ENCODE data around the gene LRP3. TPM values are rescaled to one million over a fixed set of nuclear protein-coding genes. Genes with fewer than 3 reads are reported as not detected.
"Not testable (repeated sequence)": the region's sequence is repeated elsewhere in the genome, so short reads cannot be mapped to it uniquely, and the experiment has no call there.

LRP3 gene
- total RNA-seq, 1 donor: 11.2 TPM

DNA sequence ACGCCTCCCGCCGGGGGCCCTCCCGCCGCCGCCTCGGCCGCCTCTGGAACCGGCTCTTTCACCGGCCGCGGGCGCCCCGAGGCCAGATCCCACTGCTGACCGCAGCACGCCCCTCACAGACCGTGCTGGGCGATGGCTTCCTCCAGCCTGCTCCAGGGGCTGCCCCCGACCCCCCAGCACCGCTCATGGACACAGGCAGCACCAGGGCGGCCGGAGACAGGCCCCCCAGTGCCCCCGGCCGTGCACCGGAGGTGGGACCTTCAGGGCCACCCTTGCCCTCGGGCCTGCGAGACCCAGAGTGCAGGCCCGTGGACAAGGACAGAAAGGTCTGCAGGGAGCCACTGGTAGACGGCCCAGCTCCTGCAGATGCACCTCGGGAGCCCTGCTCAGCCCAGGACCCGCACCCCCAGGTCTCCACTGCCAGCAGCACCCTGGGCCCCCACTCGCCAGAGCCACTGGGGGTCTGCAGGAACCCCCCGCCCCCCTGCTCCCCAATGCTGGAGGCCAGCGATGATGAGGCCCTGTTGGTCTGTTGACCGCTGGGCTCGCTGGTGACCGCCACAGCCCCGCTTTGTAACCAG, 13.0 kb downstream of the LRP3 start:
- H3K4me3 ChIP-seq (ENCODE audit: low read depth, low read length): no peak overlapping the region
- TF ChIP-seq, protein P1, sequence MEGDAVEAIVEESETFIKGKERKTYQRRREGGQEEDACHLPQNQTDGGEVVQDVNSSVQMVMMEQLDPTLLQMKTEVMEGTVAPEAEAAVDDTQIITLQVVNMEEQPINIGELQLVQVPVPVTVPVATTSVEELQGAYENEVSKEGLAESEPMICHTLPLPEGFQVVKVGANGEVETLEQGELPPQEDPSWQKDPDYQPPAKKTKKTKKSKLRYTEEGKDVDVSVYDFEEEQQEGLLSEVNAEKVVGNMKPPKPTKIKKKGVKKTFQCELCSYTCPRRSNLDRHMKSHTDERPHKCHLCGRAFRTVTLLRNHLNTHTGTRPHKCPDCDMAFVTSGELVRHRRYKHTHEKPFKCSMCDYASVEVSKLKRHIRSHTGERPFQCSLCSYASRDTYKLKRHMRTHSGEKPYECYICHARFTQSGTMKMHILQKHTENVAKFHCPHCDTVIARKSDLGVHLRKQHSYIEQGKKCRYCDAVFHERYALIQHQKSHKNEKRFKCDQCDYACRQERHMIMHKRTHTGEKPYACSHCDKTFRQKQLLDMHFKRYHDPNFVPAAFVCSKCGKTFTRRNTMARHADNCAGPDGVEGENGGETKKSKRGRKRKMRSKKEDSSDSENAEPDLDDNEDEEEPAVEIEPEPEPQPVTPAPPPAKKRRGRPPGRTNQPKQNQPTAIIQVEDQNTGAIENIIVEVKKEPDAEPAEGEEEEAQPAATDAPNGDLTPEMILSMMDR (IDR thresholded peaks at IDR 0.05; ENCODE audit: insufficient read depth, low read depth, low read length): no peak
- DNase-seq (ENCODE audit: low read depth): no peak

DNA sequence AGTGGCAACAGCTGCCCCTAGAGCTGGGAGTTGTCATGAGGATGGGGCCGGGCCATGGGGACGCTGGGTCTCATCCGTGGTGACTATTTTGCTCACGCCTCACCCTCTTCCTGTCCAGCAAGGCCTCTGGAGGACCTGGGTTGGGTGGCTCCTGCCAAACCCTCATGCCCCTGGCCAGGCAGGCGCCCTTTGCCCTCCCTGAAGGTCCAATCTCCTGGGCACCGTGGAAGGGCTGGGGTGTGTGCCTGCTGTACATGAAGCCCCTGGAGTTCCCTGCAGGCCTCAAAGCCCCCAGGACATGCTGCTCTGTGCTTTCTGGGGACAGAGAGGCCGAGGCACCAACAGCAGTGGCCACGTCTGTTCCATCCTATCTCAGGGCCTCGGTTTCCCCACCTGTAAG, 13.8 kb downstream of the LRP3 start:
- TF ChIP-seq, protein P1 (IDR thresholded peaks at IDR 0.05; ENCODE audit: insufficient read depth, low read depth, low read length): no peak
- DNase-seq (ENCODE audit: low read depth): no peak
- no peak overlapping the region for H3K4me3 ChIP-seq (ENCODE audit: low read depth, low read length)

DNA sequence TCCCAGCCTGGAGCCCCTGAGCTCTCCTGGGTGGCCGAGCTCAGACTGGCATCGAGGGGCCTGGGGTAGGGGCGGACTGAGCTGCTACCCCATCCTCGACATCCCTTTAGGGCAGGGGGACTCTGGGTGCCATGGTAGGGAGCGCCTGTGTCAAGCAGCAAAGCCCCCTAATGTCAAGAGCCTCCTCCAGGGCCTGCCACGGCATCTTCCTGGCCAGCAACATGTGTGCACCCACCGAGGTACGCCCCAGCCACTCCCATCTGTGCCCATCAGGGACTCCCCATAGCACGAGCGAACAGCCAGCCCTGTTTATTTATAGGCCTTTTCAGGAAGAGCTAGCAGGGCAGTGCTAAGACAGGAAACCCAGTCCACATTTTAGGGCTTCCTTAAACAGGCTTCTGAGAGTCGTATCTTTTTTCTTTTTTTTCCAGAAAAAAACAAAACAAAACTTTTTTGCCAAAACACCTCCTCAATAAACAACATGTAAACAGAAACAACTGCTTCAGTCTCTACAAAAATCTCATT, 14.3 kb downstream of the LRP3 start:
- H3K4me3 ChIP-seq (ENCODE audit: low read depth, low read length): no peak overlapping the region
- TF ChIP-seq, protein P1 (IDR thresholded peaks at IDR 0.05; ENCODE audit: insufficient read depth, low read depth, low read length): no peak
- DNase-seq (ENCODE audit: low read depth): no peak

DNA sequence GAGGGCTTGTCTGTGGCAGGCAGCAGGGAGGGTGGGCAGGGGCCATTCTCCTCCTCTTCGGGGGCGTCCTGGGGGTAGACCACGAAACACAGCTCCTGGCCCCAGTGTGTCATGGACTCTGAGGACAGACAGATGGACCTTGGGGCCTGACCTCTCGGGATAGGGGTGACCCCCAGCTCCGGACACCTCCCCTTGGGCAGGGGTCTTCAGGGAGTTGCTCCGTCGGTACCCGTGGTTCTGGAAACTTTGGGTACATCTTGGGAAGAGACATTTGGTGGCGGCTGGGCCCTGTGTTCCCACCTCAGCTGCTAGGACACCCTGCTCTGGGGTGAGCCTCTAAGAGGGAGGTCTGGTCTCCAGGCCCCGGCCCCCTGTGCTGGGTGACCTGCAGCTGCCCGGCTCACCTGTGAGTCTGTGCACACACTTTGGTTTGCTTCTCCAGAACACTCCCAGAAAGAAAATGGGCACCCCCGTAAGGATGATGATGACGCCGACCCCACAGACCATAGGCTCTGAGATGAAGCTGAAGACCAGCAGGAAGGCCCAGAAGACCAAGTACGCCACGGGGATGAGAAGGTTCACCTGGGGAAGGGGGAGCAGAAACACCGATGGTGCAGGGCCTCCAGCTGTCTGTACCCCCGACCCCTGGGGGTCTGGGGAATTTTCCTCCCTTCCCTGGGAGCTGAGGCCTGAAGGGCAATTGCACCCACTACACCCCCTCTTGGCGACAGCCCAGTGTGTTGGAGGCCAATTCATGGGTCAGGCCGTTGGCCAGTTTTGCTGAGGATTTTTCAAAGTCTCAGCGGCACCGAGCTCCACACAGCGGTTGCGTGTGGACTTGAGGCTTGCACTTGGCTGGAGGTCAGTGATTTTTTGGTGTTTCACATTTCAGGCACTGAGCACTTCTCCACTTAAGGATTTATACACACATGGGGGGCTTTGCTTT, 15.0 kb downstream of the LRP3 start:
- no peak overlapping the region for H3K4me3 ChIP-seq (ENCODE audit: low read depth, low read length)
- DNase-seq (ENCODE audit: low read depth): no peak
- TF ChIP-seq, protein P1 (IDR thresholded peaks at IDR 0.05; ENCODE audit: insufficient read depth, low read depth, low read length): no peak

DNA sequence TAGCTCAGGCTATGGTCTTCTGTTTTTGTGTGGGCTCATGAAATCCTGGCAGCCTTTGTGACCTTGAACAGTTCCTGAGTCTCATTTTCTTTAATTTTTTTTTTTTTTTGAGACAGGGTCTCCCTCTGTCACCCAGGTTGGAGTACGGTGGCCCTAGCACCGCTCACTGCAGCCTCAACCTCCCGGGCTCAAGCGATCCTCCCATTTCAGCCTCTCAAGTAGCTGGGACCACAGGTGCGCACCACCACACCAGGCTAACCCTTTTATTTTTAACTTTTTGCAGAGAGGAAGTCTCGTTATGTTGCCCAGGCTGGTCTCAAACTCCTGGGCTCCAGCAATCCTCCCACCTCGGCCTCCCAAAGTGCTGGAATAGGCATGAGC, 15.7 kb downstream of the LRP3 start:
- not testable (repeated sequence) for H3K4me3 ChIP-seq (ENCODE audit: low read depth, low read length); DNase-seq (ENCODE audit: low read depth)

DNA sequence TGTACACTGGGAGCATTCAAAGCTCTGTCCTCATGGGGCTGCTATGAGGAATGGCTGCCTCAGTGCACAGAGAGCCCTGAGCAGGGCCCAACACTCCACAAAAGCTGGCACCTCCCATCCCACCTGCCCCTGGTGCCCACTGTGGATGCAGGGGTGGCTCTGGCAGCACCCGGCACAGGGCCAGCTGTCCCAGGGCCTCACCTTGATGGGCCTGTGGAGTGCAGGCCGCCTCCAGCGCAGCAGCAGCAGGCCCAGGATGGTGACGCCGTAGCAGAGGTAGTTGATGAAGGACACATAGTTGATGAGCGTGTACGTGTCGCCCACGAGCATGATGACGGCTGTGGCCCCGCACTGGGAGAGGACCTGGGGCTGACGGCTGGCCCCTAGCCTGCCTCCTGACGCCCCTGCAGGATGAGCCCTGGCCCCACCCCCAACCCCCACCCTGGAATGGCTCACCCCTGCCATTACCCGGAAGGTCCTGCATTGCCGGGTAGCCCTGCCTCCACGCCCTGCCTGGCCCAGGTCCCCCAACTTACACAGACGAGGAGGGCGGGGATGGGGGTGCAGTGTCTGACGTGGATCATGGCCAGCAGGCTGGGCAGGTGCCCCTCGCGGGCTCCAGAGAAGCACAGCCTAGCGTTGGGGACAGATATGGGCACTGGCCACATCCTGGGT, 16.3 kb downstream of the LRP3 start:
- TF ChIP-seq, protein P1 (IDR thresholded peaks at IDR 0.05; ENCODE audit: insufficient read depth, low read depth, low read length): no peak
- DNase-seq (ENCODE audit: low read depth): no peak
- H3K4me3 ChIP-seq (ENCODE audit: low read depth, low read length): no peak overlapping the region

Data from fibroblast of villous mesenchyme (primary cell).